GM21619 (cell line): Measurements from ENCODE around the gene C1orf232.

Source experiments
- ATAC-seq: cut with Tn5 transposase; IDR thresholded peaks from one replicate; pipeline ENCODE4 v1.9.1; 2021; ENCODE audit not compliant: unreplicated experiment

The C1orf232 gene

GRCh38 chr1:26168410-26169197, at the start of gene C1orf232:
Gene C1orf232, minus strand, starts transcription at chr1:26168963. Its CDS starts 464 bp downstream, at chr1:26168499.
- ATAC-seq, result no peak

GRCh38 chr1:26215246-26215645, 46.5 kb upstream of the C1orf232 start:
- ATAC-seq, result no peak

- ATAC-seq, result no peak
These were observed 44.7 kb upstream of the C1orf232 start for GRCh38 chr1:26213335-26213905.

GRCh38 chr1:26212726-26213125, 44.0 kb upstream of the C1orf232 start:
- ATAC-seq, result no peak

- ATAC-seq, result no peak
These were observed 41.5 kb upstream of the C1orf232 start for GRCh38 chr1:26210147-26210870.

- no peak for ATAC-seq
These were observed 35.0 kb upstream of the C1orf232 start for GRCh38 chr1:26203642-26204318.

- ATAC-seq, result no peak
These were observed 31.6 kb upstream of the C1orf232 start for GRCh38 chr1:26200413-26200812.

GRCh38 chr1:26197813-26198212, 29.1 kb upstream of the C1orf232 start:
- no peak for ATAC-seq

GRCh38 chr1:26197301-26197700, 28.5 kb upstream of the C1orf232 start:
- no peak for ATAC-seq

GRCh38 chr1:26195805-26196204, 27.0 kb upstream of the C1orf232 start:
- ATAC-seq, result no peak

- ATAC-seq, result no peak
These were observed 23.0 kb upstream of the C1orf232 start for GRCh38 chr1:26191739-26192138.

- no peak for ATAC-seq
These were observed 21.7 kb upstream of the C1orf232 start, which contains the start of gene CATSPER4 for GRCh38 chr1:26190373-26190987. Gene CATSPER4, plus strand, starts transcription at chr1:26190602. Its CDS starts 26 bp downstream, at chr1:26190628.

GRCh38 chr1:26189751-26190275, 21.1 kb upstream of the C1orf232 start:
- ATAC-seq, result no peak

GRCh38 chr1:26189331-26189730, 20.6 kb upstream of the C1orf232 start:
- no peak for ATAC-seq

- no peak for ATAC-seq
These were observed 19.7 kb upstream of the C1orf232 start for GRCh38 chr1:26188477-26188876.

- ATAC-seq, result no peak
These were observed 19.1 kb upstream of the C1orf232 start for GRCh38 chr1:26187882-26188281.

- ATAC-seq, result no peak
These were observed 16.1 kb upstream of the C1orf232 start for GRCh38 chr1:26184883-26185282.

GRCh38 chr1:26184086-26184485, 15.3 kb upstream of the C1orf232 start:
- no peak for ATAC-seq

- no peak for ATAC-seq
These were observed 13.6 kb upstream of the C1orf232 start for GRCh38 chr1:26182383-26182696.

GRCh38 chr1:26181586-26182382, 13.0 kb upstream of the C1orf232 start:
- ATAC-seq, result no peak
